Upper lobe of left lung (tissue), 6 donors: ENCODE measurements around the gene BCAS3. TPM values are rescaled to one million over a fixed set of nuclear protein-coding genes. Genes with fewer than 3 reads are reported as not detected.

Experiments used
- ATAC-seq, 2 donors: fragments of 200-7000 bp; cut with Tn5 transposase; one replicate each; pipeline ENCODE4 v1.9.1; 2022; ENCODE audit warnings: mild to moderate bottlenecking in 2 of 2, moderate library complexity in 2 of 2; ENCODE audit not compliant: low FRiP score in 2 of 2
- DNase-seq, 2 donors: peaks; one replicate each; pipeline ENCODE4 v3.0.0-alpha.2; 2019 to 2020
- H3K27ac ChIP-seq, 4 donors: fragments of 200-600 bp; sonication (generic); one replicate each; pipeline ENCODE4 v1.5.1; 2016 to 2019
- H3K27me3 ChIP-seq, 4 donors: fragments of 200-600 bp; sonication (generic); one replicate each; pipeline ENCODE4 v1.5.1; 2017 to 2019
- H3K36me3 ChIP-seq, 4 donors: fragments of 200-600 bp; sonication (generic); one replicate each; pipeline ENCODE4 v1.5.1; 2016 to 2019
- H3K4me1 ChIP-seq, 4 donors: fragments of 200-600 bp; sonication (generic); one replicate each; pipeline ENCODE4 v1.5.1; 2018 to 2019
- H3K4me3 ChIP-seq, 4 donors: fragments of 200-600 bp; sonication (generic); one replicate each; pipeline ENCODE4 v1.5.1; 2017 to 2019; ENCODE audit warnings: mild to moderate bottlenecking in 2 of 4, moderate library complexity in 1 of 4
- H3K9me3 ChIP-seq, 4 donors: fragments of 200-600 bp; sonication (generic); one replicate each; pipeline ENCODE4 v1.5.1; 2018 to 2019
- EP300 ChIP-seq, 4 donors: sonication (generic); formaldehyde crosslinking; IDR thresholded peaks; one replicate each; pipeline ENCODE4 v1.5.1; 2017; ENCODE audit warnings: antibody characterized with exemption in 4 of 4, control low read depth in 2 of 4
- POLR2A ChIP-seq, 4 donors: fragments of 450-650 bp; IDR thresholded peaks; one replicate each; pipeline ENCODE4 v1.5.1; 2016 to 2017; ENCODE audit warnings: antibody characterized with exemption in 4 of 4, mild to moderate bottlenecking in 2 of 4
- POLR2AphosphoS5 ChIP-seq, 2 donors: sonication (generic); formaldehyde crosslinking; IDR thresholded peaks; one replicate each; pipeline ENCODE4 v1.5.1; 2017; ENCODE audit warnings: antibody characterized with exemption in 2 of 2
- whole genome bisulfite sequencing, 2 donors: methylation state at CpG; one replicate each; pipeline ENCODE4 v1.1.5; 2017 to 2018; 5-methylcytosine and 5-hydroxymethylcytosine counted together
- total RNA-seq, 6 donors: library from RNA; depleted of rRNA in 4 of 6; stranded (reverse); fragments of >200 nt in 4 of 6; gene quantifications; one replicate each; pipeline versions ENCODE4 v1.1.0 to v1.2.1, GENCODE V29; 2016 to 2021
- TF ChIP-seq, protein P1 (sequence below), 6 experiments: fragments of 450-650 bp in 4 of 6; fragments of 200-600 bp in 2 of 6; sonication (generic) in 2 of 6; IDR thresholded peaks; one replicate each; pipeline ENCODE4 v1.5.1; 2016 to 2019; ENCODE audit warnings: antibody characterized with exemption in 6 of 6
- donor health status: DM: no; HTN: no; CAD: no; lungs with moderate emphysema.
- donor health status: DM: no; HTN: yes; CAD: no; lungs with severe emphysema.

The BCAS3 gene
- total RNA-seq, 6 donors from 2014 or later, result 20.1 to 111 (median 37.0) TPM

DNA sequence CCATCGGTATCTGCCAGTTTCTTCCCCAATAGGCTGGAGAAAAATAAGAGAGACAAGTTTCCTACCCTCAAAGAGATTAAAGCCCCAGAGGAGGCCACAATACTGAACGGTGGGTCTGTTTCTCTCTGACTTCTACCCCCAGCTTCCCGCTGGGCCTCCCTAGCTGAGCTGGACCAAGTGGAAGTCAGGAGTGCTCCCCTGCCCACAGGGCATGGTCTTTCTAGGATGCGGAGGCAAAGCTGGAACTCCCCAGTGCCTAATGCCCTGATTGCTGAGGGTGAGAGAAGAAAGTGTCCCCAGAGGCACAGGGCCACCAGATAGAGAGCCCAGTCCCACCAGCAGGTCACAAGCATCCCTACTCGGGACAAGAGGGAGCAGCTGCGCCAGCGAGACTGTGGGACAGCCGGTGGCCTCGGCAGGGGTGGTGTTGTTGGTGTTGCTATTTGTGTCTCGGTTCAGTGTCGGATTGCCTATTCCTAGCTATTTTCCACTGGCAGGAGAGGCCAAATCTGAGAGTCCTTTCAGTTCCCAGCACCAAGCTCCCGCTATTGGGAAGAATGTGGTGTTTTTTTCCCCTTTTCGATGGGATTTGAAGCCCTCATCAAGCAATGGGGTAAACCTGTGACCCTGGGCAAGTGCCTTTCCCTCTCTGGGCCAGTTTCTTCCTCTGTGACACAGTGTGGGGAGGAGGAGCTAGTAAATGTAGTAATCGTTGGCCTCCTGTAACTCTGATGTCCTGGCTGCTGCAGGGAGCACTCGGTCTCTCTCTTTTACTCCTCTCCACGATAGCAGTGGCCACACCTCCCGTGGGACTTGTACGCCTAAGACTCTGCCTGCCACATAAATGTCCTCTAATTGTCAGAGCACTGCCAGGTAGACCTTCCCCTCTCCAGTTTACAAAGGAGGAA is 699.5 kb downstream of the BCAS3 start:
- 77 to 85% methylated on average over 15 to 18 of the region's 18 CpGs for WGBS, 2 donors
- Histone ChIP-seq H3K27me3 (no peaks in the 10 kb centered on the region), H3K4me1 (peaks cover 0 to 4% (median 0%) of the 10 kb centered on the region in 4 donors), H3K9me3 (no peaks in the 10 kb centered on the region), H3K4me3 (no peak overlapping the region), H3K27ac (peak overlapping the region in 2 of 4 donors; percentile 40 to 56), H3K36me3 (no peaks in the 10 kb centered on the region)
- TF ChIP-seq, protein P1, sequence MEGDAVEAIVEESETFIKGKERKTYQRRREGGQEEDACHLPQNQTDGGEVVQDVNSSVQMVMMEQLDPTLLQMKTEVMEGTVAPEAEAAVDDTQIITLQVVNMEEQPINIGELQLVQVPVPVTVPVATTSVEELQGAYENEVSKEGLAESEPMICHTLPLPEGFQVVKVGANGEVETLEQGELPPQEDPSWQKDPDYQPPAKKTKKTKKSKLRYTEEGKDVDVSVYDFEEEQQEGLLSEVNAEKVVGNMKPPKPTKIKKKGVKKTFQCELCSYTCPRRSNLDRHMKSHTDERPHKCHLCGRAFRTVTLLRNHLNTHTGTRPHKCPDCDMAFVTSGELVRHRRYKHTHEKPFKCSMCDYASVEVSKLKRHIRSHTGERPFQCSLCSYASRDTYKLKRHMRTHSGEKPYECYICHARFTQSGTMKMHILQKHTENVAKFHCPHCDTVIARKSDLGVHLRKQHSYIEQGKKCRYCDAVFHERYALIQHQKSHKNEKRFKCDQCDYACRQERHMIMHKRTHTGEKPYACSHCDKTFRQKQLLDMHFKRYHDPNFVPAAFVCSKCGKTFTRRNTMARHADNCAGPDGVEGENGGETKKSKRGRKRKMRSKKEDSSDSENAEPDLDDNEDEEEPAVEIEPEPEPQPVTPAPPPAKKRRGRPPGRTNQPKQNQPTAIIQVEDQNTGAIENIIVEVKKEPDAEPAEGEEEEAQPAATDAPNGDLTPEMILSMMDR (IDR thresholded peaks at IDR 0.05), result no peak
- TF ChIP-seq EP300 (IDR thresholded peaks at IDR 0.05) (no peak), POLR2A (IDR thresholded peaks at IDR 0.05) (no peak), POLR2AphosphoS5 (IDR thresholded peaks at IDR 0.05) (peak in 1 of 2 donors; percentile 9)
- ATAC-seq (no peak), DNase-seq (no peak)

DNA sequence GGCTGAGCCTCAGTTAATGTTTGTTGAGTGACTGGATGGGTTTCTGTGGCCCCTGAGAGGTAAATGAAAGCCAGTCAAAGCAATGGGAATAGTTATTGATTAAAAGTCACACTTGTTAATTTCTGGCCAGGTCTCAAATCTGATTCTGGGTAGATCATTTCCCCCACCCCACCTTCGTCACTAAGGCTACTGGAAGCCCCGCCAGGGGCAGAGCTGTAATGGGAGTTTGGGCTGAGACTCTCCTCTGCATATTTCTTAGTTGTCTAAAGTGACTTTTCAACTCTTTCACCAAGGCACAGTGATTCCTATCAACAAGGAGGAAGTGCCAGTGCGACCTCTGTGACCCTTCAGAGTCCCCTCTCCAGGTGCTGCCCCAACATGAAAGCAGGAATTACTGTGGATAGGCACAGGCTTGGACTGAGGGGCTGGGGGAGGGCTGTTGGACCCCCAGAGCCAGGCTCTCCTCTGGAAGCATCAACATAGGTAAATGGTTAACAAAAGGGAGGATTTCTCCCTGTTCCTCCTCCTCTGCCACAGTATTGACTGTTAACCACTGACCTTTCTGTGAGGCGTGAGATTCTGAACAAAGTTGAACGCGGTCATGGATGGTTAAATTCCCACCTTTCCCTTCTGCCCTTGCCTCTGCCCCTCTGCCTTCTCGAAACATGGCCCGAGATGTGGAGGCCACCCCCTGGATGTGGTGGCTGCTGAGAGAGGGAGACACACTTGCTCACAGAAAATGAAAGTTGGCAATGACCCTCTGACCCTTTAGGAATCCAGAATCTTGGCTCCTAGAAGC is 701.2 kb downstream of the BCAS3 start:
- DNase-seq (no peak), ATAC-seq (no peak)
- Histone ChIP-seq H3K27me3 (no peaks in the 10 kb centered on the region), H3K4me3 (no peak overlapping the region), H3K36me3 (no peaks in the 10 kb centered on the region), H3K9me3 (no peaks in the 10 kb centered on the region), H3K4me1 (peaks cover 0 to 4% (median 0%) of the 10 kb centered on the region in 4 donors), H3K27ac (peak overlapping the region in 2 of 4 donors; percentile 18 to 56)
- WGBS, 2 donors, result 82 to 89% methylated on average over 8 of the region's 8 CpGs
- no peak for TF ChIP-seq POLR2AphosphoS5 (IDR thresholded peaks at IDR 0.05)
- TF ChIP-seq POLR2A (IDR thresholded peaks at IDR 0.05), result no peak
- TF ChIP-seq, protein P1 (IDR thresholded peaks at IDR 0.05), result no peak
- no peak for TF ChIP-seq EP300 (IDR thresholded peaks at IDR 0.05)

DNA sequence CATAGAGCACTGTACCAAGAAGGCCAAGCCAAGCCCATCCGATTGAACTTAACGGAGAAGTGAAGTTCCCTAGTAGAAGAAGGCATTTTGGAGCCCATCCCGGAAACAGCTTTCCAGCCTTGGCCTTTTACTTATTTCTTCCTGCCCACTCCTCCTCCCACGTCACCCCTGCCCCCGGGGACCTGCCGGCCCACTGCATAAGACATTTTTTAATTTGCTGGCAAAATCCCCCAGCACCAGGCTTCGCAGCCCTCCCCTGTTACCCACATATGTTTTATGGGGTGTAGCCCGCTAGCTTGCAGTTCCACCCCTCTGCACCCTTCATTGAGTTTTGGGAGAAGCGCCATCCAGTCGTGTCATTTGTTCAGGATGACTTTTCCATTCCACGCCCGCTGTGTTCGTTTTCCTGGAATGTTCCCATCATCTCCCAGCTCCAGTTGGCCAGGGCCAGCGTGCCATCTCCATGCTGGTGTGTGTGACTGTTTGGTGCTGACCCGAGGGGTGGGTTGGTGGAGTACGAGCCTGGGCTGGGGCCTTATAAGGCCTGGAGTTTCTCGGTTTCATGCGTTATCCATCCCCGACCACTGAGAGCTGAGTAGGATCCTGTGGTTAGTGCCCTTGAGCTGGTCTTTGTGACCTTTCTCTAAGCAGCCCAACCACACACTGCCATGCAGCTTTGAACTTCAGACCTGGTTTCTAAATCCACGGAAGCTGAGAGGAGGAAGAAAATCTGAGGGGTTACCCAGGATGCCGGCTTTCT is 702.0 kb downstream of the BCAS3 start:
- H3K27me3 ChIP-seq, result no peaks in the 10 kb centered on the region
- no peaks in the 10 kb centered on the region for H3K9me3 ChIP-seq
- DNase-seq (no peak), ATAC-seq (no peak)
- TF ChIP-seq EP300 (IDR thresholded peaks at IDR 0.05) (no peak), POLR2AphosphoS5 (IDR thresholded peaks at IDR 0.05) (no peak), POLR2A (IDR thresholded peaks at IDR 0.05) (no peak)
- TF ChIP-seq, protein P1 (IDR thresholded peaks at IDR 0.05), result no peak
- H3K4me3 ChIP-seq, result no peak overlapping the region
- H3K27ac ChIP-seq, result peak overlapping the region in 3 of 4 donors; percentile 18 to 56 (median 43)
- WGBS, 2 donors, result 81 to 87% methylated on average over 21 of the region's 21 CpGs
- H3K4me1 ChIP-seq, result peaks cover 0 to 4% (median 0%) of the 10 kb centered on the region in 4 donors
- no peaks in the 10 kb centered on the region for H3K36me3 ChIP-seq

DNA sequence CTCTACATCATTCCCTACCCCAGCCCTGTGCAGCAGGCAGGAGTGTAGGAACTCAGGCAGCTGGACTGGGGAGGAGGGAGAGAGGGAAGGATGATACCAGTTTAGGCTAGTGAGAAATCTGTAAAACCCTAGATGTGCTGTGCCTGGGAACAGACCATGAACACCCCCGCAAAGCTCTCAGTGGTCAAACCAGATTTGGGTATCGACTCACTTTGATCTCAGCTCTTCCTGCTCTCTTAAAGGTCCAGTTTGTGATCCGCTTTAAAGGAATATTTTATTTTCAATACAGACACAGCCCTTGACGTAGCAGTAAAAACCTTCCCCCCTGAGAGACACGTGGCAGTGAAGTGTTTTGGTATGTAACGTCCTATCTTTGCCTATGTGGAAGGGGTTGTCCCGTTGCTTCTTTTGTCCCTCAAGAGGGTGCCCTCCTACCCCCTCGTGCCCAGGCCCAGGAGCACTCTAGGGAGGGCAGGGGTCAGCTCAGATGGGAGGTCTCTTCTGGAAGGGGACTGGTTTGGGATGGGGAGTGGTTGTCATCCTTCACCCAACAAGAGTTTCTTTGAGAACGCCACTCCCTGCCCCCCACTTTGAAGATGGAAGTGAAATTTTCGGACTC is 702.7 kb downstream of the BCAS3 start:
- Histone ChIP-seq H3K4me1 (peaks cover 0 to 4% (median 0%) of the 10 kb centered on the region in 4 donors), H3K36me3 (no peaks in the 10 kb centered on the region), H3K9me3 (no peaks in the 10 kb centered on the region), H3K27me3 (no peaks in the 10 kb centered on the region), H3K27ac (peak overlapping the region in 3 of 4 donors; percentile 18 to 56 (median 43)), H3K4me3 (no peak overlapping the region)
- 78 to 80% methylated on average over 9 to 10 of the region's 10 CpGs for WGBS, 2 donors
- DNase-seq (no peak), ATAC-seq (no peak)
- TF ChIP-seq POLR2A (IDR thresholded peaks at IDR 0.05) (no peak), POLR2AphosphoS5 (IDR thresholded peaks at IDR 0.05) (no peak), EP300 (IDR thresholded peaks at IDR 0.05) (no peak)
- TF ChIP-seq, protein P1 (IDR thresholded peaks at IDR 0.05), result no peak
